ENCODE results near the gene PLCG1.

DNA sequence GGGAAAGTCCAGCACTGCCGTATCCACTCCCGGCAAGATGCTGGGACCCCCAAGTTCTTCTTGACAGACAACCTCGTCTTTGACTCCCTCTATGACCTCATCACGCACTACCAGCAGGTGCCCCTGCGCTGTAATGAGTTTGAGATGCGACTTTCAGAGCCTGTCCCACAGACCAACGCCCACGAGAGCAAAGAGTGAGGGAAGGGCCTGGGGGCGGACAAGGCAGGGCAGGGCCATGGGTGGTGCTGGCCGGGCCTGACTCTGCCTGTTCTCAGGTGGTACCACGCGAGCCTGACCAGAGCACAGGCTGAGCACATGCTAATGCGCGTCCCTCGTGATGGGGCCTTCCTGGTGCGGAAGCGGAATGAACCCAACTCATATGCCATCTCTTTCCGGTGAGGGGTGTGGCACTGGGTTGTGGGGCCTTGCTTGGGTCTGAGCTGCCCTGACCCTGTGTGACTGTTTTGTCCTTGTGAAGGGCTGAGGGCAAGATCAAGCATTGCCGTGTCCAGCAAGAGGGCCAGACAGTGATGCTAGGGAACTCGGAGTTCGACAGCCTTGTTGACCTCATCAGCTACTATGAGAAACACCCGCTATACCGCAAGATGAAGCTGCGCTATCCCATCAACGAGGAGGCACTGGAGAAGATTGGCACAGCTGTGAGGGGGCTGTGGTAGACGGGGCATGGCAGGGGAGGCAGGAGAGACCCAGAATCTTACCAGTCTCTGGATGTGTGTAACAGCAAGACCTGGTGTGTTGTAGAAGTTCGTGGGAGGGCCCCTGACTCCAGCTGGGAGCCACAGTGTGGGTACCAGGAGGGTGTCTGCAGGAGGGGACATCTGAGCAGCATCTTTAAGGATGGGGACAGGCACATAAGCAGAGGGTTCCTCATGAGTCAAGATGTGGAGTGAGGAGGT lies 29.1 kb downstream of the PLCG1 start:
- no peak for TF ChIP-seq SNAPC5 (CRISPR knock-in tag; IDR thresholded peaks at IDR 0.05)
- no peak for TF ChIP-seq TAF1 (IDR thresholded peaks at IDR 0.05; ENCODE audit: control insufficient read depth, extremely low read depth, insufficient read depth, low read length, severe bottlenecking)
- no peak for TF ChIP-seq ZNF253 (CRISPR knock-in tag; conservative IDR thresholded peaks at IDR 0.05)
- no peak for TF ChIP-seq EP300 (IDR thresholded peaks at IDR 0.05; ENCODE audit: low read length)
- TF ChIP-seq ELF1 (tag; IDR thresholded peaks at IDR 0.05): no peak
- TF ChIP-seq ZNF232 (CRISPR knock-in tag; IDR thresholded peaks at IDR 0.05): no peak
- TF ChIP-seq ZBTB7A (IDR thresholded peaks at IDR 0.05; ENCODE audit: borderline replicate concordance, control insufficient read depth, low read depth, low read length): no peak
- TF ChIP-seq NFRKB (IDR thresholded peaks at IDR 0.05; ENCODE audit: low read depth): no peak
- TF ChIP-seq CREB1 (IDR thresholded peaks at IDR 0.05): no peak
- no peak for TF ChIP-seq CREB1 (CRISPR knock-in tag; IDR thresholded peaks at IDR 0.05)
- TF ChIP-seq ZNF143 (CRISPR knock-in tag; IDR thresholded peaks at IDR 0.05): no peak
- TF ChIP-seq ESRRA (IDR thresholded peaks at IDR 0.05; ENCODE audit: borderline replicate concordance, low read depth): no peak
